HEK293 (cell line): ENCODE data around the gene BBS7.

ENCODE experiments used
- CTCF ChIA-PET: fragments of 350-600 bp; formaldehyde crosslinking; extraction: SDS; loops from one replicate; lab custom pipeline; 2021; ENCODE audit warnings: antibody characterized with exemption; lab: Yijun Ruan, JAX
- POLR2A ChIA-PET: fragments of 300-600 bp; formaldehyde crosslinking; extraction: SDS; loops from one replicate; lab custom pipeline; 2020; ENCODE audit warnings: antibody characterized with exemption, inconsistent platforms; lab: Yijun Ruan, JAX
- H3K27ac ChIP-seq: fragments of 200-500 bp; sonication (Bioruptor generic); 2 replicates; pipeline ENCODE4 v1.5.1; 2014; ENCODE audit warnings: low read depth, low read length, control low read depth, inconsistent platforms; ENCODE audit errors: extremely low read depth
- H3K36me3 ChIP-seq, 2 experiments: fragments of 200-500 bp in 1 of 2; sonication (Bioruptor generic) in 1 of 2; 1 replicate in 1 of 2; 2 replicates in 1 of 2; pipeline ENCODE4 v1.5.1; 2014 to 2017; ENCODE audit warnings: inconsistent platforms in 2 of 2, low read length in 2 of 2; ENCODE audit not compliant: control insufficient read depth in 2 of 2, insufficient read depth in 1 of 2
- H3K4me1 ChIP-seq: fragments of 200-500 bp; sonication (Bioruptor generic); 2 replicates; pipeline ENCODE4 v1.5.1; 2014; ENCODE audit warnings: mild to moderate bottlenecking, low read length, inconsistent platforms; ENCODE audit not compliant: control insufficient read depth, insufficient read depth
- H3K4me3 ChIP-seq: 2 replicates; pipeline ENCODE4 v1.5.1; 2011; ENCODE audit warnings: low read depth, mild to moderate bottlenecking, control low read depth, low read length, moderate library complexity
- H3K9me3 ChIP-seq: fragments of 200-500 bp; sonication (Bioruptor generic); 2 replicates; pipeline ENCODE4 v1.5.1; 2014; ENCODE audit warnings: low read depth, low read length, inconsistent platforms; ENCODE audit not compliant: control insufficient read depth, insufficient read depth
- MZF1 ChIP-seq: fragments of 450-650 bp; formaldehyde crosslinking; IDR thresholded peaks from 2 replicates; pipeline ENCODE4 v1.5.1; 2017; ENCODE audit warnings: missing biosample characterization, missing genetic modification characterization, borderline replicate concordance
- PRDM10 ChIP-seq: fragments of 450-650 bp; formaldehyde crosslinking; IDR thresholded peaks from 2 replicates; pipeline ENCODE4 v1.5.1; 2016; ENCODE audit warnings: missing biosample characterization, missing genetic modification characterization
- REST ChIP-seq: fragments of 450-650 bp; formaldehyde crosslinking; IDR thresholded peaks from 2 replicates; pipeline ENCODE4 v1.5.1; 2016; ENCODE audit warnings: missing biosample characterization, missing genetic modification characterization
- SETDB1 ChIP-seq: IDR thresholded peaks from one replicate; pipeline ENCODE4 v1.6.1; 2017; ENCODE audit warnings: mild to moderate bottlenecking, low read length, moderate library complexity, mixed read lengths; ENCODE audit not compliant: insufficient read length
- WT1 ChIP-seq: fragments of 450-650 bp; formaldehyde crosslinking; IDR thresholded peaks from 2 replicates; pipeline ENCODE4 v1.5.1; 2016; ENCODE audit warnings: missing biosample characterization, missing genetic modification characterization
- ZBTB20 ChIP-seq: fragments of 450-650 bp; formaldehyde crosslinking; IDR thresholded peaks from 2 replicates; pipeline ENCODE4 v1.5.1; 2016; ENCODE audit warnings: missing biosample characterization, missing genetic modification characterization
- ZBTB21 ChIP-seq: fragments of 450-650 bp; formaldehyde crosslinking; IDR thresholded peaks from 2 replicates; pipeline ENCODE4 v1.5.1; 2017; ENCODE audit warnings: missing biosample characterization, missing genetic modification characterization
- ZBTB8A ChIP-seq: fragments of 450-650 bp; formaldehyde crosslinking; IDR thresholded peaks from 2 replicates; pipeline ENCODE4 v1.5.1; 2016; ENCODE audit warnings: missing biosample characterization, missing genetic modification characterization
- ZNF10 ChIP-seq: fragments of 450-650 bp; formaldehyde crosslinking; IDR thresholded peaks from 2 replicates; pipeline ENCODE4 v1.5.1; 2017; ENCODE audit warnings: missing biosample characterization, missing genetic modification characterization
- ZNF112 ChIP-seq: fragments of 450-650 bp; formaldehyde crosslinking; IDR thresholded peaks from 2 replicates; pipeline ENCODE4 v1.5.0; 2017; ENCODE audit warnings: missing biosample characterization, missing genetic modification characterization
- ZNF391 ChIP-seq: fragments of 450-650 bp; formaldehyde crosslinking; IDR thresholded peaks from 2 replicates; pipeline ENCODE4 v1.5.1; 2016; ENCODE audit warnings: low read depth, missing biosample characterization, missing genetic modification characterization, borderline replicate concordance
- ZNF623 ChIP-seq: fragments of 450-650 bp; formaldehyde crosslinking; IDR thresholded peaks from 2 replicates; pipeline ENCODE4 v1.5.1; 2016; ENCODE audit warnings: missing biosample characterization, missing genetic modification characterization
- ZNF629 ChIP-seq: fragments of 450-650 bp; formaldehyde crosslinking; IDR thresholded peaks from 2 replicates; pipeline ENCODE4 v1.5.1; 2017; ENCODE audit warnings: missing biosample characterization, missing genetic modification characterization
- ZNF76 ChIP-seq: fragments of 450-650 bp; formaldehyde crosslinking; IDR thresholded peaks from 2 replicates; pipeline ENCODE4; 2016; ENCODE audit warnings: low read depth, missing biosample characterization, missing genetic modification characterization, borderline replicate concordance
- ZNF791 ChIP-seq: fragments of 450-650 bp; formaldehyde crosslinking; IDR thresholded peaks from 2 replicates; pipeline ENCODE4 v1.5.1; 2016; ENCODE audit warnings: missing biosample characterization, missing genetic modification characterization
- ZSCAN30 ChIP-seq: fragments of 450-650 bp; IDR thresholded peaks from 2 replicates; pipeline ENCODE4 v1.5.1; 2018; ENCODE audit warnings: missing biosample characterization, mild to moderate bottlenecking, missing genetic modification characterization, moderate library complexity

Gene BBS7

GRCh38 chr4:121869841-121870822, at the start of gene BBS7 (continued):
- peak; percentile 86 for TF ChIP-seq ZBTB21 (tag by site-specific recombination)
- TF ChIP-seq ZSCAN30 (tag by site-specific recombination), result 0 out of 2 replicates have a peak, but pooled peaks have one; percentile 10
- TF ChIP-seq SETDB1, result no peak
- peak; percentile 55; the same call in 1 of the 2 replicates for TF ChIP-seq ZBTB20 (tag by site-specific recombination)
- peak; percentile 63; the same call in 1 of the 2 replicates for TF ChIP-seq REST (tag by site-specific recombination)
- TF ChIP-seq ZNF391 (tag by site-specific recombination), result peak; percentile 59; the same call in 1 of the 2 replicates
- peak; percentile 31; the same call in 1 of the 2 replicates for TF ChIP-seq PRDM10 (tag by site-specific recombination)
- peak; percentile 94 for TF ChIP-seq ZNF629 (tag by site-specific recombination)
- no peak for TF ChIP-seq ZNF623 (tag by site-specific recombination)
- 0 out of 2 replicates have a peak, but pooled peaks have one; percentile 20 for TF ChIP-seq ZNF10
- TF ChIP-seq MZF1 (tag by site-specific recombination), result no peak
- TF ChIP-seq ZBTB8A, result peak; percentile 99

- CTCF ChIA-PET, result no interaction called here
- TF ChIP-seq WT1, result no peak
- TF ChIP-seq ZNF76 (tag by site-specific recombination), result no peak
- no peak for TF ChIP-seq ZNF791 (tag by site-specific recombination)
- TF ChIP-seq ZNF112 (tag by site-specific recombination), result no peak
- H3K4me3 ChIP-seq, result no peak overlapping the region
- H3K9me3 ChIP-seq, result no peaks in the 10 kb centered on the region
- no peaks in the 10 kb centered on the region for H3K36me3 ChIP-seq
- H3K27ac ChIP-seq, result no peak overlapping the region
- H3K4me1 ChIP-seq, result no peaks in the 10 kb centered on the region
- POLR2A ChIA-PET, result no interaction called here
Observed at GRCh38 chr4:121913667-121914066, 43.4 kb upstream of the BBS7 start.
